GM21360 (cell line): ENCODE results near the gene TCF7L1.
"Not testable (repeated sequence)": the region's sequence is repeated elsewhere in the genome, so short reads cannot be mapped to it uniquely, and the experiment has no call there.

Source experiments
- ATAC-seq: cut with Tn5 transposase; IDR thresholded peaks from one replicate; pipeline ENCODE4 v1.9.1; 2021; ENCODE audit warnings: mild to moderate bottlenecking, moderate library complexity; ENCODE audit not compliant: unreplicated experiment

The TCF7L1 gene

GRCh38 chr2:85181844-85182456 lies 48.8 kb downstream of the TCF7L1 start:
- ATAC-seq = no peak

- no peak for ATAC-seq
Observed at GRCh38 chr2:85183076-85183475, 49.9 kb downstream of the TCF7L1 start.

- no peak for ATAC-seq
Observed at GRCh38 chr2:85183479-85183878, 50.3 kb downstream of the TCF7L1 start.

- no peak for ATAC-seq
Observed at GRCh38 chr2:85184231-85184630, 51.0 kb downstream of the TCF7L1 start.

GRCh38 chr2:85184990-85185389 lies 51.8 kb downstream of the TCF7L1 start:
- ATAC-seq = no peak

- no peak for ATAC-seq
Observed at GRCh38 chr2:85185431-85185940, 52.3 kb downstream of the TCF7L1 start.

GRCh38 chr2:85187069-85187468 lies 53.9 kb downstream of the TCF7L1 start:
- no peak for ATAC-seq

GRCh38 chr2:85188852-85189251 lies 55.7 kb downstream of the TCF7L1 start:
- ATAC-seq = no peak

- ATAC-seq = no peak
Observed at GRCh38 chr2:85189606-85190270, 56.5 kb downstream of the TCF7L1 start.

GRCh38 chr2:85191157-85191556 lies 58.0 kb downstream of the TCF7L1 start:
- no peak for ATAC-seq

- no peak for ATAC-seq
Observed at GRCh38 chr2:85194780-85195480, 61.7 kb downstream of the TCF7L1 start.

GRCh38 chr2:85195956-85196355 lies 62.8 kb downstream of the TCF7L1 start:
- ATAC-seq = no peak

GRCh38 chr2:85199698-85200097 lies 66.5 kb downstream of the TCF7L1 start:
- no peak for ATAC-seq

GRCh38 chr2:85209887-85210286 lies 76.7 kb downstream of the TCF7L1 start:
- no peak for ATAC-seq

- no peak for ATAC-seq
Observed at GRCh38 chr2:85210511-85210910, 77.3 kb downstream of the TCF7L1 start.

- ATAC-seq = not testable (repeated sequence)
Observed at GRCh38 chr2:85211606-85212005, 78.4 kb downstream of the TCF7L1 start.

GRCh38 chr2:85212841-85213240 lies 79.6 kb downstream of the TCF7L1 start:
- ATAC-seq = no peak

- no peak for ATAC-seq
Observed at GRCh38 chr2:85213404-85213803, 80.2 kb downstream of the TCF7L1 start.

GRCh38 chr2:85213901-85214512 lies 80.8 kb downstream of the TCF7L1 start:
- ATAC-seq = no peak

- ATAC-seq = no peak
Observed at GRCh38 chr2:85215081-85215447, 81.9 kb downstream of the TCF7L1 start.
